BLaER1 treated with 17β-estradiol and CSF1 and Interleukin-3, amounts not matched to agents 10 nM and 100 nM (cell line): Measurements from ENCODE around the gene KCNG4.
"Not testable (repeated sequence)": the region's sequence is repeated elsewhere in the genome, so short reads cannot be mapped to it uniquely, and the experiment has no call there.

Experiments
- H3K27ac ChIP-seq, 11 experiments: shearing (Covaris generic); formaldehyde crosslinking; 2 replicates each; pipeline ENCODE4 v1.8.1; 2022
- H3K27me3 ChIP-seq, 11 experiments: shearing (Covaris generic); formaldehyde crosslinking; 2 replicates each; pipeline ENCODE4 v1.8.1; 2022
- H3K36me3 ChIP-seq, 11 experiments: shearing (Covaris generic); formaldehyde crosslinking; 2 replicates each; pipeline ENCODE4 v1.8.1; 2022
- H3K4me1 ChIP-seq, 10 experiments: shearing (Covaris generic); formaldehyde crosslinking; 2 replicates each; pipeline ENCODE4 v1.8.1; 2022
- H3K4me2 ChIP-seq, 11 experiments: shearing (Covaris generic); formaldehyde crosslinking; 2 replicates each; pipeline ENCODE4 v1.8.1; 2022
- H3K4me3 ChIP-seq, 10 experiments: shearing (Covaris generic); formaldehyde crosslinking; 2 replicates each; pipeline ENCODE4 v1.8.1; 2022
- H3K9ac ChIP-seq, 11 experiments: shearing (Covaris generic); formaldehyde crosslinking; 2 replicates each; pipeline ENCODE4 v1.8.1; 2022
- H3K9me3 ChIP-seq, 11 experiments: shearing (Covaris generic); formaldehyde crosslinking; replicated peaks in 1 of 11; 2 replicates each; pipeline ENCODE4 v1.8.1; 2022
- H4K20me1 ChIP-seq, 11 experiments: shearing (Covaris generic); formaldehyde crosslinking; 2 replicates each; pipeline ENCODE4 v1.8.1; 2022
- Cebpa-rat ChIP-seq, 11 experiments: shearing (Covaris generic); IDR thresholded peaks; 2 replicates each; pipeline ENCODE4 v1.8.1; 2022

The KCNG4 gene

GRCh38 chr16:84207879-84208278 is 31.9 kb downstream of the KCNG4 start:
- Histone ChIP-seq H3K9ac (no peak overlapping the region), H3K4me2 (peak overlapping the region in 1 of 11 experiments; percentile 30; a peak in 1 of 22 replicates)

GRCh38 chr16:84207251-84207650 is 32.6 kb downstream of the KCNG4 start:
- H3K4me3 ChIP-seq, result no peak overlapping the region
- peaks cover 20 to 31% (median 26%) of the 10 kb centered on the region in 11 experiments for H3K9me3 ChIP-seq
- no peaks in the 10 kb centered on the region for H3K36me3 ChIP-seq
- H4K20me1 ChIP-seq, result no peaks in the 10 kb centered on the region
- H3K4me2 ChIP-seq, result no peak overlapping the region
- H3K9ac ChIP-seq, result no peak overlapping the region
- H3K27ac ChIP-seq, result no peak overlapping the region
- no peak for TF ChIP-seq Cebpa-rat (IDR thresholded peaks at IDR 0.05)
- peaks cover 0 to 8% (median 0%) of the 10 kb centered on the region in 10 experiments; a peak in 7 of 20 replicates for H3K4me1 ChIP-seq
- H3K27me3 ChIP-seq, result no peaks in the 10 kb centered on the region

More at GRCh38 chr16:84207879-84208278, 31.9 kb downstream of the KCNG4 start:
- Histone ChIP-seq H3K4me1 (peaks cover 0 to 8% (median 0%) of the 10 kb centered on the region in 10 experiments; a peak in 7 of 20 replicates), H3K36me3 (no peaks in the 10 kb centered on the region), H3K9me3 (peaks cover 20 to 31% (median 26%) of the 10 kb centered on the region in 11 experiments), H3K4me3 (no peak overlapping the region), H3K27me3 (no peaks in the 10 kb centered on the region), H4K20me1 (no peaks in the 10 kb centered on the region), H3K27ac (no peak overlapping the region)
- no peak for TF ChIP-seq Cebpa-rat (IDR thresholded peaks at IDR 0.05)

- TF ChIP-seq Cebpa-rat (IDR thresholded peaks at IDR 0.05), result no peak
- H4K20me1 ChIP-seq, result no peaks in the 10 kb centered on the region
Measured at GRCh38 chr16:84205976-84206691, 33.7 kb downstream of the KCNG4 start.

GRCh38 chr16:84205123-84205522 is 34.7 kb downstream of the KCNG4 start:
- not testable (repeated sequence) for H3K36me3 ChIP-seq, H3K4me2 ChIP-seq, H3K27me3 ChIP-seq, H4K20me1 ChIP-seq, H3K4me3 ChIP-seq, H3K27ac ChIP-seq, H3K9ac ChIP-seq
- Histone ChIP-seq H3K4me1 (peaks cover 2 to 12% (median 4%) of the 10 kb centered on the region in 10 experiments), H3K9me3 (peaks cover 11 to 20% (median 18%) of the 10 kb centered on the region in 11 experiments)

More at GRCh38 chr16:84205976-84206691, 33.7 kb downstream of the KCNG4 start:
- Histone ChIP-seq H3K9ac (no peak overlapping the region), H3K27ac (no peak overlapping the region), H3K4me2 (no peak overlapping the region), H3K27me3 (no peaks in the 10 kb centered on the region), H3K4me1 (peaks cover 0 to 8% (median 0%) of the 10 kb centered on the region in 10 experiments; a peak in 7 of 20 replicates), H3K36me3 (no peaks in the 10 kb centered on the region), H3K4me3 (no peak overlapping the region), H3K9me3 (peaks cover 20 to 29% (median 26%) of the 10 kb centered on the region in 11 experiments)

GRCh38 chr16:84204551-84204950 is 35.3 kb downstream of the KCNG4 start:
- Histone ChIP-seq H3K4me1 (peaks cover 8 to 18% (median 9%) of the 10 kb centered on the region in 10 experiments), H3K9me3 (peaks cover 5 to 14% (median 13%) of the 10 kb centered on the region in 11 experiments; a peak in 21 of 22 replicates)
- H3K4me3 ChIP-seq, H3K36me3 ChIP-seq, H3K27me3 ChIP-seq, H3K27ac ChIP-seq, H4K20me1 ChIP-seq, H3K9ac ChIP-seq, H3K4me2 ChIP-seq: not testable (repeated sequence)

- Histone ChIP-seq H3K9ac (peak overlapping the region in 1 of 11 experiments; percentile 17; a peak in 1 of 22 replicates), H3K27ac (peak overlapping the region in 6 of 11 experiments; percentile 21 to 65 (median 52); a peak in 11 of 22 replicates), H3K4me1 (peaks cover 22 to 56% (median 50%) of the 10 kb centered on the region in 10 experiments), H4K20me1 (no peaks in the 10 kb centered on the region), H3K9me3 (no peaks in the 10 kb centered on the region), H3K36me3 (no peaks in the 10 kb centered on the region), H3K4me3 (no peak overlapping the region), H3K27me3 (no peaks in the 10 kb centered on the region), H3K4me2 (peak overlapping the region; percentile 41 to 93 (median 54))
- peak in 6 of 11 experiments; percentile 20 to 76 (median 52); a peak in 8 of 22 replicates for TF ChIP-seq Cebpa-rat (IDR thresholded peaks at IDR 0.05)
Measured at GRCh38 chr16:84199861-84200260, 40.0 kb downstream of the KCNG4 start.

GRCh38 chr16:84199097-84199496 is 40.7 kb downstream of the KCNG4 start:
- no peak for TF ChIP-seq Cebpa-rat (IDR thresholded peaks at IDR 0.05)
- Histone ChIP-seq H3K4me1 (peaks cover 29 to 63% (median 58%) of the 10 kb centered on the region in 10 experiments), H3K27me3 (no peaks in the 10 kb centered on the region), H3K9me3 (no peaks in the 10 kb centered on the region), H4K20me1 (no peaks in the 10 kb centered on the region), H3K27ac (peak overlapping the region in 7 of 11 experiments; percentile 3 to 60 (median 17); a peak in 7 of 22 replicates), H3K36me3 (no peaks in the 10 kb centered on the region), H3K9ac (peak overlapping the region in 4 of 11 experiments; percentile 15 to 45 (median 22); a peak in 4 of 22 replicates), H3K4me2 (peak overlapping the region; percentile 41 to 93 (median 54)), H3K4me3 (no peak overlapping the region)

DNA sequence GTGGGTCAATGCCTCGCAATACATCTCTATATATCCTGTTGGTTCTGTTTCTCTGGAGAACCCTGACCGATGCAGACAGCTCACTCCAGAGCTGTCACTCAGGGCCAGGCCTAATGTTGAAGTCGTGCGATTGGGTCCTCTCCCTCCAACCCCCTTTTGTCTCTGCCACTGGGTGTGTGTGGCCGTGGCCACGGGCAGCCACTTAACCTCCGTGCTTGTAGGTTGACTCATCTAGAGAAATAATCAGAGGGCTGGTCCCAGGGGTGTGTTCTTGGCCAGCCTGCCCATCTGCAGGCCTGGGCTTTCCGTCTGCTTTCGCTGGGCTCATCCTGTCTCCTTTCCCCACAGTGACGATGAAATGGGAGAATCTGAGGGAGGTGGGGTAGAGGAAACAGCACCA is 41.4 kb downstream of the KCNG4 start:
- Histone ChIP-seq H3K4me2 (peak overlapping the region; percentile 41 to 93 (median 54); a peak in 20 of 22 replicates), H3K9ac (0 out of 22 replicates have a peak overlapping the region, but pooled peaks of 1 of the 11 experiments have one; percentile 45), H3K9me3 (no peaks in the 10 kb centered on the region), H3K27ac (peak overlapping the region in 4 of 11 experiments; percentile 7 to 60 (median 32); a peak in 5 of 22 replicates), H3K27me3 (no peaks in the 10 kb centered on the region), H3K36me3 (no peaks in the 10 kb centered on the region), H3K4me1 (peaks cover 36 to 70% (median 65%) of the 10 kb centered on the region in 10 experiments), H4K20me1 (no peaks in the 10 kb centered on the region), H3K4me3 (no peak overlapping the region)
- TF ChIP-seq Cebpa-rat (IDR thresholded peaks at IDR 0.05), result no peak

DNA sequence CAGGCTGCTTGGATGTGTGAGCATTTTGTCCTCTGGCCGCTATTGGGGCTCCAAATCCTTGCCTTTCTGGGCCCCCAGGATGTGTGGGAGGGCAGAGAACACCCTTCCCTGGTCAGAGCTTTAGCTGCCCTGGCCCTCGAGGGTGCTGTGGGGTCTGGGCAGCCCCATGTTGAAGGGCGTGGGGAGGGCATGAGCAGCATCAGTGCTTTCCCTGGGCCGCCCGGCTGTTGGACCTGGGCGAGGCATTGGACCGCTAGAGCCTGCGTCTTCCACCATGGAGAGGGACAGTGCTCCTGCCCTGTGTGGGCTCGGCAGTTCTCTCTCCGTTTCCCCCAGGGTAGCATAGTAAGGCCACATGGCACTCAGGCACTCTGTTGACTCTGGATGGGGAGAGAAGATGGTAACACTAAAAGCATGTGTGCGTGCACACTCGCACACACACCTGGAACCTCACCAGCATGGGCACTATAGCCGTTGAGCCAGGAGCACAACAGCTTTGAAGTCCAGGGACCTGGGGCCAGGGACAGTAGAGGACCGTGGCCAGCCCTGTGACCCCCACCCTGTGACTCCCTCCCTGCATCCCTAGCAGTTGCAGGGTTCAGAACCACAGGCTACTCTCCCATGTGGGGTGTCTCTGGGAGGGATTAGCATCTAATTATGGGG is 42.2 kb downstream of the KCNG4 start:
- H4K20me1 ChIP-seq, result no peaks in the 10 kb centered on the region
- no peaks in the 10 kb centered on the region for H3K9me3 ChIP-seq
- peak overlapping the region in 8 of 11 experiments; percentile 4 to 95 (median 70); a peak in 8 of 22 replicates for H3K4me2 ChIP-seq
- no peaks in the 10 kb centered on the region for H3K27me3 ChIP-seq
- H3K4me1 ChIP-seq, result peaks cover 37 to 74% (median 70%) of the 10 kb centered on the region in 10 experiments
- H3K9ac ChIP-seq, result peak overlapping the region in 1 of 11 experiments; percentile 29; a peak in 1 of 22 replicates
- peak overlapping the region in 3 of 11 experiments; percentile 7 to 23 (median 20); a peak in 1 of 22 replicates for H3K27ac ChIP-seq
- H3K36me3 ChIP-seq, result no peaks in the 10 kb centered on the region
- H3K4me3 ChIP-seq, result no peak overlapping the region
- TF ChIP-seq Cebpa-rat (IDR thresholded peaks at IDR 0.05), result no peak
